Brain pericyte (primary cell): Measurements from ENCODE around the gene TRAF3.
"Not testable (repeated sequence)": the region's sequence is repeated elsewhere in the genome, so short reads cannot be mapped to it uniquely, and the experiment has no call there.

Experiments
- DNase-seq: peaks from one replicate; pipeline ENCODE4 v3.0.0-alpha.2; 2012; ENCODE audit warnings: low read depth, low spot score

TRAF3 gene

DNA sequence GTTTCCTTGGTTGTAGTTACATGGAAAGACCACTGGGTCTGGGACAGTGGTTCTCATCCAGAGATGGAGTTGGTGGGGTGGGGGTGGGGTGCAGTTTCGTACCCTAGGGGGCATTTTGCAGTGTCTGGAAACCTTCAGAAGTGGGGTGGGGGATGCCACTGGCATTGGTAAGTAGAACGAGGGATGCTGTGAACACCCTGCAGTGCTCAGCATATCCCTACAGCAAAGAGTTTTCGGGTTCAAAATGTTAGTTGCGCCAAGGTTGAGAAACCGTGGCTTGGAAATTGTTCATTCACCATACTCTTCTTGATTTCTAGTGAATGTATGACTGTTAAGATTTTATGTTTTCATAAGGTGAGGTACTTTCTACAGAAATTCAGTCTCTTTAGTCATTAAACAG, 28.7 kb downstream of the TRAF3 start:
- no peak for DNase-seq

GRCh38 chr14:102806447-102806846, 29.2 kb downstream of the TRAF3 start:
- no peak for DNase-seq

DNA sequence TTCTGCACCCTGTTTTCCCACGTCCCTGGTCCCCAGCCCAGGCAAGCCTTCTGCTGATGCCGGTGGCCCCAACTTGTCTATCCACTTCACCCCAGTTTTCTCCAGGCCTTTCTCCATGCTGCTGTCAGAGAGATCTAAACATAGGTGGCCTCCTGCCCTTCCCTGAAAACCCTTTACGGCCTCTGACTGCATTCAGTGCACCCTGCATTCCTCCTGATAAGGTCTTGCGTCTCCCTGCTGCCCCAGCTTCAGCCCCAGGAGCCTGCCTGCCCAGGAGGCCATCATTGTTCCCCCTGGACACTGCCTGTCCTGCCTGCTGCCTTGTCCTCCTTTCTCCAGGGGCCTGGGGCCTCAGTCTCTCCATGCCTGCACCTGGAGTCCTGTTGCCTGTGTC, 29.8 kb downstream of the TRAF3 start:
- no peak for DNase-seq

GRCh38 chr14:102809870-102810269, 32.6 kb downstream of the TRAF3 start:
- no peak for DNase-seq

DNA sequence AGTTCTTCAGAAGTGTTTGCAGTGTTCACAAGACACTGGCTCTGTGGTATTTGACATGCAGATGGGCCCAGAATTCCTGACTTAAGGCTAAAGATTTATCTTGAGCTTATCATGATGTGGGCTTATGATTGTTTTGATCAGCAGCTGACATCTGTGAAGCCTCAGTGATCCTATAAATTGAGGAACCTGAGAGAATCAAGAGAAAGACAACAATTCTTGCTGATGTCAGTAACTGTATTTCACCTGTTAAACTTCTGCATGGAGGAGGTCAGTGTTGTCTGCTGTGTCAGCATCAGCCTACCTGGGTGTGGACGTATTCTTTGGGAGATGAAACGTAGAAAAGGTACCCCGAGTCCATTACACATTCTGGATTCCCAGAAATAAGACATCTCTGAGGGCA, 33.3 kb downstream of the TRAF3 start:
- no peak for DNase-seq

- DNase-seq: no peak
These were observed 34.2 kb downstream of the TRAF3 start for GRCh38 chr14:102811254-102811963.

DNA sequence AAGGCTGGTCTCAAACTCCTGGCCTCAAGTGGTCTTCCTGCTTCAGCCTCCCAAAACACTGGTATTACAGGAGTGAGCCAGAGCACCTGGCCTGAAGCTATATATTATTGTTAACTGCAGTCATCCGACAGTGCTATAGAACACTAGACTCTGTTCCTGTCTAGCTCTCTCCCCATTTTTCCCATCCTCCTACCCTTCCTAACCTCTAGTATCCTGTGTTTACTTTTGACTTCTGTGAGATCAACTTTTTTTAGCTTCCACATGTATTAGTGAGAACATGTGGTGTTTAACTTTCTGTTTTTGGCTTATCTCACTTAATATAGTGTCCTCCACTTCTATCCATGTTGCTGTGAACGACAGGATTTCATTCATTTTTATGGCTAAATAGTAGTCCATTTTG, 34.7 kb downstream of the TRAF3 start:
- no peak for DNase-seq

GRCh38 chr14:102813691-102814090, 36.4 kb downstream of the TRAF3 start:
- DNase-seq: no peak

GRCh38 chr14:102817318-102817717, 40.1 kb downstream of the TRAF3 start:
- DNase-seq: no peak

DNA sequence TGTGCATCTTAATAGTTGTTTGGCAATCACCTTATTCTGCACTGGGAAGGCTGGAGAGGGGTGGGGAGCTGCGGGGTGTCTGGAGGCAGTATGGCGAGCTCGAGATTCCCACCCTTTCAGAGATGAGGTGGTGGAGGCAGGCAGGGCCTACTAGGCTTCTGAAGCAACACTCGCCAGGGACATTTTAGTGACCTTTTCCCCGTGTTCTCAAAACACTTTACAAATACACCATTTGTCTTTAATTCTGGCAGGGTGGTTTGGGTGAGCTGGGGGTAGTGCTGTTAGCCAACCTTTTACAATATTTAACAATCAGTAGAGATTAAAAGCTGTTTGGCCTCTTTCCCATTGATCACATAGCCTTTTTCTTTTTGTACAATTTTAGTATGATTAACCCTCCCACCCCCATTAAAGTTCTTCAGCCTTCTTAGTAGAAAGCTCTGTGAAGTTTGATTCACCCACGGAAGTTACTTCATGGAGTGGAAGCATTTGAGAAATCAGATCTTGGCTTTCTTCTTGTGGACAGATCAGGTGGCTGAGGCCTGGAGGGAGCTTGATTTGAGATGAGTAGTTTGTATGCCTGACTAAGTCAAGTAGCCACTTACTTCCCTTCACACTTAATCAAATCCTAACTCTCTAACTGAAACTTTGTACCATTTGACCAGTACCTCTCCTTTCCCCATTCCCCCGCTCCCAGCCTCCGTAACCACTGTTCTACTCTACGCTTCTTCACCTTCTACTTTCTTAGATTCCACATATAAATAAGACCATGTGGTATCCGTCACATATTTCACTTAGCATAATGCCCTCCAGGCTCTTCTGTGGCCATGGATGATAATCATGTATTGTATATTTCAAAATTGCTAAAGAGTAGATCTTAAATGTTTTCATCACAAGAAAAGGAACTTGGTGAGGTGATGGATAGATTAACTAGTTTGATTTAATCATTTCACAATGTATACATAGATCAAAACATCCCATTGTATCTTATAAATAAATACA, 41.0 kb downstream of the TRAF3 start:
- no peak for DNase-seq

- DNase-seq: no peak
These were observed 42.0 kb downstream of the TRAF3 start for GRCh38 chr14:102819176-102819628.

DNA sequence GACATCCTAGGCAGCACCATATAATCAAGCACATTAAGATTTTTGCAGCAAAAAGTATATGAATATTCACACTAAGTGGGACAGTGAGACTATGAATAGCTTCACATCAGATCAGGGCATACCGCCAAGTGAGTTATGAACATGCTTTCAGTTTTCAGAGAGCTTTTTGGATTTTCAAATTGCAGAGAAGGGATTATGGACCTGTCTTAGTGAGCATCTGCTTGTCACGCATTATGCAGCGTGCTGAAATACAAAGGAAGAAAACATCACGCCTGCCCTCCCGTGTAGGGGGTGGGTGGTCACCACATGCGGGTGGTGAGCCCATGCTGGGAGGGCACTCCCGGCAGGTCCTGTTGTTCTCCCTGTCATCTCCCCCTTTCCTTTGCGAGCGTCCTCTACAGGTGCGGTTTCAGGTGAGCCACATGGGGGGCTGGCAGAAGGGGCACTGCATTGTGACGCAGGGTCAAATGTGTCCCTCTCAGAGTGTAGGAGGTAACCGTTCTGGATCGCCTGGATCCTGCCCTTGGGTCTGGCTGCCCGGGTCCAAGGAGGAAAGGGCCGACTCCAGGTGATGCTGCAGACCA, 42.6 kb downstream of the TRAF3 start:
- no peak for DNase-seq

- no peak for DNase-seq
These were observed 44.0 kb downstream of the TRAF3 start for GRCh38 chr14:102821252-102821651.

DNA sequence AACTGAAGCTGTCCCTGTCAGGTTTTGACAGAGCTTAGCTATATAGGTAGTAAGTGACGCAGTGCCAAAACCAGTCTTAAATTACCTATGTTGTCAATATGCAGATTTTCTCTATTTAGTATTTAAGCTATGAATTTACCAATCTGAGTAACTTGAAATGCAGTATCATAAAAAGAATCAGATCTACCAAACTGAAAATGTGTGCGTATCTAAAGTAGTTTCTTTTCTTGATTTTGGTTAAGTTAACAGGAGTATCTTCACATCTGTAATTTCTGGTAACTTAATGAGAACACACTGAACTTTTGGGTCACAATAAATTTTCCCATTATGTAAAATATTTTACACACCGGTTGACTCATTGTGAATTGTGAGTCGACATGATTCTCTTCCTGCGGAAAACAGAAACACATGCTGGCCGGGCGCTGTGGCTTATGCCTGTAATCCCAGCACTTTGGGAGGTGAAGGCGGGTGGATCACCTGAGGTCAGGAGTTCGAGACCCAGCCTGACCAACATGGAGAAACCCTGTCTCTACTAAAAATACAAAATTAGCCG, 45.1 kb downstream of the TRAF3 start:
- no peak for DNase-seq

DNA sequence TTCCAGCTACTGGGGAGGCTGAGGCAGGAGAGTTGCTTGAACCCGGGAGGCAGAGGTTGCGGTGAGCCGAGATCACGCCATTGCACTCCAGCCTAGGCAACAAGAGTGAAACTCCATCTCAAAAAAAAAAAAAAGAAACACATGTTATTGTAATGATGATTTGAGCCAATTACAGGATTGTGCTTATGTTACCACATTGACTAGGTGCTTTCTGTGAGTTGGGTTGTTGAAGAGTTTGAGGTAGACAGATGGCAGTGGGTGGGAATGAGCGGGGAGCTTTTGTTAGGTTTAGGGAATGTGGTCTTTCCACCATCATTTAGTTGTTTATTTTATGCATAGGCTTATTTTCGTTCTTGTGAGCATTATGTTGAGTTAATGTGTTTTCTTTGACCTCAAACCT, 45.6 kb downstream of the TRAF3 start:
- not testable (repeated sequence) for DNase-seq

DNA sequence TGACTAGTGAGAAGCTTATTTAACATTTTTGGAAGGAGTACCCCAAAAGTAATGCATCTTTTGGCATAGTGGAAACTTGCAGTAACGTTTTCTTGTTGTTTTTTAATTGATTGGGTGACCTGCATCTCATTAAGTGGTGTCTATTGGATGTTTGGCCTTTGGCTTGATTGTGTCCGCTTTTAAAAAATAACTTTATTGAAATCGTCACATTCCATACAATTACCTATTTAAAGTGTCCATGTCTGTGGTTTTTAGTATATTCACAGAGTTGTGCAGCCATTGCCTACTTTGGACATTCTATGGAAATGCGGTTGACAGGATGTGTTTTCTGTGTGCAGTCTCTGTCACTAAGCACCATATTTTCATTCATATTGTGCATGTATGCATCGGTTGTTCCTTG, 46.3 kb downstream of the TRAF3 start:
- no peak for DNase-seq

- no peak for DNase-seq
These were observed 47.6 kb downstream of the TRAF3 start for GRCh38 chr14:102824832-102825231.

DNA sequence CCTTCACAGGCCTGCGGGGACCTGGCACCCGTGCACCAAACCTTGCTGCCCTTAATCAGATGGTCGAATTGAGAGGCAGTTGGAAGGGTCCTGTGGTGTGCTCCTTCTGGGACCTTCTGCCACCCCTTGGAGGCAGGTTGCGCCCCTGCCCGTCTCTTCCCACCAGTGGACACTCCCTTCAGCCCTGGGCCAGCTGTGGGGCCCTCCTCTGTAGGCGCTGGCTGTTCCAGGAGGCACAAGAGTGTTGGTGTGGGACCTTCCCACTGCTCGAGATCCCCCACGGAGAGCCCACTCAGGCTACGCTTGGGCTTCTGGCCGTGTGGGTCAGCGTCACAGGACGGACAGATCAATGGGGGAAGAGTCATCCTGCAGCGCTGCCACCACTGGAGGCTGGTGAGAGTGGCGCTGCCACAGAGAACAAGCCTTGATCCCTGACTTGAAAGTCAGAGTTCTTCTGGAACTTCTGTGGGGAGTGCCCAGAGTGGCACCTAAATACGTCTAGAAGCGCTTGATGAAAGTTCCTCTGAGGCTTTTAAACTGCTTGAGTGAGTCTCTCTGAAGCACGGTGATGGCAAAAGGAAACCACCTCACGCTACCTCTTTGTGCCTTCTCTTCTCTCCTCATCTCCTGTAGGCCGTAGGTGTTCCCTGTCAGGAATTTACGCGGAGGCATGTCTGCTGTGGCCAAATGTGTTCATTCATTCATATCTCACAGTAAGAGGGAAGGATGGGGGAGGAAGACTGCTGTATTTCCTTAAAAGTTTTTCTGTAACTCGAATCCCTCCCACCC, 48.3 kb downstream of the TRAF3 start:
- DNase-seq: no peak

DNA sequence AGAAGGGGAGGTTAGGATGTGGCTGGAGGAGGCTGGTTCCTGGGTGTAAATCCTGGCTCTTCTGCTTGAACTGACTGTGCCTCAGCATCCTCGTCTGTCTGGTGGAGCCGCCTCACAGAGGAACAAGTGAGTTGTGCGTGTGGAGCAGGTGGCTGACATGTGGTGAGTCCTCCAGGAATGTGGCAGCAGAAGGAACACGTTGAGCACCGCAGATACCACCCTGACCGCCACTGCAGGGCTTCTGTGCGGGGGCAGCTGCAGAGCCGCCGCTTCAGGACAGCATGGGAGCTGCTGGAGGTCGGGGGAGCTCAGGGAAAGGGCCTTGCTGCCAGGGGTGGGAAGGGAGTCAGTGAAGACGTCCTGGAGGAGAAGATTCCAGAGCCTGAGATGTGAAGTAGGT, 48.9 kb downstream of the TRAF3 start:
- DNase-seq: no peak

GRCh38 chr14:102826751-102827675, 49.8 kb downstream of the TRAF3 start:
- DNase-seq: no peak
